ENCODE results near the gene PIGBOS1.

GRCh38 chr15:55320963-55321362 is 2.0 kb upstream of the PIGBOS1 start:
- TF ChIP-seq CTCF (conservative IDR thresholded peaks at IDR 0.05) (no peak), ZFX (IDR thresholded peaks at IDR 0.05) (no peak)

Data from C4-2B (cell line).